Gastrocnemius medialis (tissue), 4 donors: ENCODE data around the gene NKTR. TPM values are rescaled to one million over a fixed set of nuclear protein-coding genes. Genes with fewer than 3 reads are reported as not detected.

Experiments used
- ATAC-seq, 2 donors: fragments of 150-250 bp; one replicate each; pipeline ENCODE4 v1.9.1; 2016
- DNase-seq, 2 donors: peaks; one replicate each; pipeline ENCODE4 v3.0.0-alpha.2; 2019
- H3K27ac ChIP-seq, 4 donors: fragments of 200-600 bp; sonication (generic); 1 replicate in 1 of 4; 2 replicates in 3 of 4; pipeline ENCODE4 v1.5.1; 2016 to 2018; ENCODE audit warnings: mild to moderate bottlenecking in 2 of 4, moderate library complexity in 1 of 4
- H3K27me3 ChIP-seq, 3 donors: fragments of 200-600 bp; sonication (generic) in 2 of 3; 1 replicate in 1 of 3; 2 replicates in 2 of 3; pipeline versions ENCODE4 v1.5.1 to v1.6.0; 2016 to 2019; ENCODE audit warnings: mild to moderate bottlenecking in 1 of 3, moderate library complexity in 1 of 3
- H3K36me3 ChIP-seq, 2 donors: fragments of 200-600 bp; sonication (generic) in 1 of 2; one replicate each; pipeline ENCODE4 v1.5.1; 2017 to 2018
- H3K4me1 ChIP-seq, 2 donors: fragments of 200-600 bp; sonication (generic) in 1 of 2; one replicate each; pipeline ENCODE4 v1.5.1; 2016 to 2017; ENCODE audit warnings: mild to moderate bottlenecking in 2 of 2
- H3K4me3 ChIP-seq, 4 donors: fragments of 200-600 bp; sonication (generic) in 3 of 4; 1 replicate in 1 of 4; 2 replicates in 3 of 4; pipeline ENCODE4 v1.5.1; 2016 to 2019; ENCODE audit warnings: mild to moderate bottlenecking in 2 of 4
- H3K9me3 ChIP-seq, 3 donors: fragments of 200-600 bp; sonication (generic) in 2 of 3; 1 replicate in 1 of 3; 2 replicates in 2 of 3; pipeline ENCODE4 v1.5.1; 2016 to 2019
- POLR2A ChIP-seq, 2 donors: fragments of 450-650 bp; IDR thresholded peaks; one replicate each; pipeline ENCODE4 v1.6.1; 2017; ENCODE audit warnings: antibody characterized with exemption in 2 of 2, mild to moderate bottlenecking in 2 of 2, moderate library complexity in 2 of 2
- in situ Hi-C, 4 donors: fragments of 200-750 bp; cut with MboI; loops; one replicate each; pipeline versions ENCODE4 v1.15.0 to v1.8.0; 2017; ENCODE audit warnings: low sequenced_read_pairs in 4 of 4
- intact Hi-C: fragments of 100-400 bp; cut with DNase I; formaldehyde crosslinking; loops from one replicate; pipeline ENCODE4 v1.15.1; 2023; ENCODE audit warnings: low total_unique reads
- total RNA-seq, 4 donors: library from RNA; depleted of rRNA; stranded (reverse); fragments of >200 nt; gene quantifications; one replicate each; pipeline versions ENCODE4 v1.1.0 to v1.2.3, GENCODE V29; 2016
- TF ChIP-seq, protein P1 (sequence below), 5 experiments: fragments of 450-650 bp in 3 of 5; fragments of 200-600 bp in 2 of 5; sonication (generic) in 2 of 5; IDR thresholded peaks in 4 of 5; conservative IDR thresholded peaks in 1 of 5; 1 replicate in 4 of 5; 2 replicates in 1 of 5; pipeline ENCODE4 v1.5.1; 2016 to 2019; ENCODE audit warnings: antibody characterized with exemption in 5 of 5, mild to moderate bottlenecking in 3 of 5, moderate library complexity in 3 of 5

The NKTR gene
- total RNA-seq, 4 donors from 2014 or later: 10.0 to 56.6 (median 13.6) TPM

DNA sequence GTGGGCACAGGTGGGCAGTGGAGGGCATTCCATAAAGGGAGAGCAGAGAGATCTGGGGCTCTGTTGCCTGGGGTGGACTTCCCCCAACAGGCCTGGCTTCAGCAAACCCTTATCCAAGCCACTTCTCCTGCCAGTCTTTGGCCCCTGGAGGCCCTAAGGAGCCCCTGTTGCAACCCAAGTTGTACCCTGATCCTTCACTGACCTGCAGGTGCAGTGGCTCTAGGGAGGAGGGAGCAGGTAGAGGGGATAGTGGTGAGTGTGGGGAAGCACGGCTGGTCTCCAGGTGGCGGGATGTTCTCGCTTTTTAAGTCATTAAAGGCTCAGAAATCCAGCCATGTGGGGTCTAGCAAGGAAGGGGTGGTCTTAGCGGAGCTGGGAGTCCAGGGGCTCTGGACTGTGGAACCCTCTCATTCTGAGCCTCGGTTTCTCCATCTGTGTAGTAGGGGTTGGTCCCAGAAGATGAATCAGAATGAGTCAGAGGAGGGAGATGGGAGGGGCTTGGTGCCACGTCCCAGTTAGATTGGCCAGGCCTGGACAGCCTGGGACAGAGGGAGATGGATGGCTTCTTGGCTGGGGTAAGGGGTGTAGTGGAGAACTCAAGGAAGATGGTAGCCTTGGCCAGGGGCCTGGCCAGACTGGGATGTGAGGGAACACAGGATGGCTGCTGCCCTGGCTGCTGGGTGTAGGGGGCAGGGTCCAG lies 55.6 kb downstream of the NKTR start:
- H3K4me1 ChIP-seq: peaks cover 55 to 62% of the 10 kb centered on the region in 2 donors
- peak overlapping the region in 1 of 4 donors; percentile 68 for H3K4me3 ChIP-seq
- H3K9me3 ChIP-seq: no peaks in the 10 kb centered on the region
- DNase-seq: peak in 1 of 2 donors; percentile 78
- no peaks in the 10 kb centered on the region for H3K27me3 ChIP-seq
- TF ChIP-seq POLR2A (IDR thresholded peaks at IDR 0.05): no peak
- peak overlapping the region; percentile 87 to 100 (median 98) for H3K27ac ChIP-seq
- H3K36me3 ChIP-seq: peaks cover 0 to 8% of the 10 kb centered on the region in 2 donors
- in situ Hi-C loops (loop anchor here in 2 of 4 donors (10.0 kb wide), 1 partner anchor 89 kb away; no protein-coding TSS in a partner anchor), intact Hi-C loops (loop anchor here (2.0 kb wide), 4 partner anchors 45 to 89 kb away; partner anchors contain the start of gene NKTR)
- peak; percentile 25 to 43 for ATAC-seq

DNA sequence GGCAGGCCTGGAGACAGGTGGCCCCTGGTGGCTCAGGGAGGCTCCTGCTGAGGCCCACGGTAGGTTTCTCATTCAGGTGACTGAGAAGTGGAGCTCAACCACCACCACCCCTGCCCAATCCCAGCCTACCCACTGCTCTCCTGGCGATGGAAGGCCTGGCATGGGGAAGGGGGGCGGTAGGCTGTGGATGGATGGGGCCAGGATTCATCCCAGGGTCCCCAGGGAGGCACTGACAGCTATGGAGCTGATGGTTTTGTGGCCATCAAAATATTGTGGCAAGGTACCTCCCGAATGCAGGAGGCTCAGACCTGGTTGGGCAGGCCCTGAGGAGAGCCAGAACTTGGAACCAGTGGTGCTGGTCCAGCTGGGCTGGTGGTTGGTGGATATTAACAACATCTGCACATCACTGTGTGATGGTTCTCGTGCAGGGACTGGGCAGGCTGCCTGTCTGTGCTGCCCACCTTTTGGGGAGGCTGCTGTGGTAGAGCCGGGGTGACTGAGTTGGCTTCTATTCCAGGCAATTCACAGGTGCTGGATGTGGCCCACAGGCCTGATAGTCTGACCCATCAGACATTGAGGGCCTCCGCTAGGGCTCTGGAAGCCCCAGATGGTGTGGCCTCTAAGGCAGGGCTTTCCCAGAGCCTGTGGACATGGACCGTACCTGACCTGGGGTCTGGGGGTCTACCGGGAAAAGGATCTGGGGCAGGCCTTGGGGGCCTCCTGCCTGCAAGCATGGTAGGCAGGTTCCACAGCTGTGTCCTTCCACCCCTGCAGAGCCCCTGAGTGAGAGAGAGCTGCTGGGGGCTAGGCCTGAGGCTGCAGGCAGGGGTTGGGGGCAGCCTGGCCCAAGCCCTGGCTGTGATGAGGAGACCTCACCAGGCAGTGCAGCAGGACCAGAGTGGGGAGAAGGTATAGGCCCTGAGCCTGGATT lies 56.5 kb downstream of the NKTR start:
- no peak for DNase-seq
- no peak for ATAC-seq
- Histone ChIP-seq H3K4me1 (peaks cover 60 to 62% of the 10 kb centered on the region in 2 donors), H3K9me3 (no peaks in the 10 kb centered on the region), H3K36me3 (peaks cover 0 to 8% of the 10 kb centered on the region in 2 donors), H3K27ac (peak overlapping the region; percentile 87 to 100 (median 98)), H3K4me3 (no peak overlapping the region), H3K27me3 (no peaks in the 10 kb centered on the region)
- in situ Hi-C loops (loop anchor here in 2 of 4 donors (10.0 kb wide), 1 partner anchor 88 kb away; no protein-coding TSS in a partner anchor), intact Hi-C loops (no loop called here)
- TF ChIP-seq POLR2A (IDR thresholded peaks at IDR 0.05): no peak
- TF ChIP-seq, protein P1, sequence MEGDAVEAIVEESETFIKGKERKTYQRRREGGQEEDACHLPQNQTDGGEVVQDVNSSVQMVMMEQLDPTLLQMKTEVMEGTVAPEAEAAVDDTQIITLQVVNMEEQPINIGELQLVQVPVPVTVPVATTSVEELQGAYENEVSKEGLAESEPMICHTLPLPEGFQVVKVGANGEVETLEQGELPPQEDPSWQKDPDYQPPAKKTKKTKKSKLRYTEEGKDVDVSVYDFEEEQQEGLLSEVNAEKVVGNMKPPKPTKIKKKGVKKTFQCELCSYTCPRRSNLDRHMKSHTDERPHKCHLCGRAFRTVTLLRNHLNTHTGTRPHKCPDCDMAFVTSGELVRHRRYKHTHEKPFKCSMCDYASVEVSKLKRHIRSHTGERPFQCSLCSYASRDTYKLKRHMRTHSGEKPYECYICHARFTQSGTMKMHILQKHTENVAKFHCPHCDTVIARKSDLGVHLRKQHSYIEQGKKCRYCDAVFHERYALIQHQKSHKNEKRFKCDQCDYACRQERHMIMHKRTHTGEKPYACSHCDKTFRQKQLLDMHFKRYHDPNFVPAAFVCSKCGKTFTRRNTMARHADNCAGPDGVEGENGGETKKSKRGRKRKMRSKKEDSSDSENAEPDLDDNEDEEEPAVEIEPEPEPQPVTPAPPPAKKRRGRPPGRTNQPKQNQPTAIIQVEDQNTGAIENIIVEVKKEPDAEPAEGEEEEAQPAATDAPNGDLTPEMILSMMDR (IDR thresholded peaks at IDR 0.05 in 4 of 5, conservative IDR thresholded peaks at IDR 0.05 in 1 of 5): no peak

DNA sequence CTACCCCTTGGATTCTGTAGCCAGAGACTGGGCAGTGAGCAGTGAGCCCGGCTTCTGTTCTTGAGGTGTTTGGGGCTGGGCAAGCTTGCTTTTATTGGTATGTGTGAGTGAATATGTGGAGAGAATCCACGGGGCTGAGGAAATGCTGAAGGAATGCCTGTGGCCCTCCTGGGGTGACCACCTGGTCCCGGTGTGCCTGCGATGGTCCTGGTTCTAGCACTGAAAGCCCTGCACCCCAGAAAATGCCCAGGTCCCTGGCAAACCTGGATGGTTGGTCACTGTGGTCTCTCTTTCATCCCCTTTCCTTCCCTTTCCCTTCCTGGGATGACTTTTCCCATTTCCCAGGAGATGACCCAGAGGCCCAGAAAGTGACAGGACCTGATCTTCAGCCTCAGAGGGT lies 57.2 kb downstream of the NKTR start:
- ATAC-seq: no peak
- in situ Hi-C loops: loop anchor here in 2 of 4 donors (10.0 kb wide), 1 partner anchor 87 kb away; no protein-coding TSS in a partner anchor
- Histone ChIP-seq H3K9me3 (no peaks in the 10 kb centered on the region), H3K27ac (peak overlapping the region; percentile 87 to 100 (median 98)), H3K4me1 (peaks cover 57 to 59% of the 10 kb centered on the region in 2 donors), H3K36me3 (peaks cover 0 to 8% of the 10 kb centered on the region in 2 donors), H3K4me3 (no peak overlapping the region), H3K27me3 (no peaks in the 10 kb centered on the region)
- intact Hi-C loops: no loop called here
- no peak for DNase-seq
- TF ChIP-seq, protein P1 (IDR thresholded peaks at IDR 0.05 in 4 of 5, conservative IDR thresholded peaks at IDR 0.05 in 1 of 5): no peak
- no peak for TF ChIP-seq POLR2A (IDR thresholded peaks at IDR 0.05)

DNA sequence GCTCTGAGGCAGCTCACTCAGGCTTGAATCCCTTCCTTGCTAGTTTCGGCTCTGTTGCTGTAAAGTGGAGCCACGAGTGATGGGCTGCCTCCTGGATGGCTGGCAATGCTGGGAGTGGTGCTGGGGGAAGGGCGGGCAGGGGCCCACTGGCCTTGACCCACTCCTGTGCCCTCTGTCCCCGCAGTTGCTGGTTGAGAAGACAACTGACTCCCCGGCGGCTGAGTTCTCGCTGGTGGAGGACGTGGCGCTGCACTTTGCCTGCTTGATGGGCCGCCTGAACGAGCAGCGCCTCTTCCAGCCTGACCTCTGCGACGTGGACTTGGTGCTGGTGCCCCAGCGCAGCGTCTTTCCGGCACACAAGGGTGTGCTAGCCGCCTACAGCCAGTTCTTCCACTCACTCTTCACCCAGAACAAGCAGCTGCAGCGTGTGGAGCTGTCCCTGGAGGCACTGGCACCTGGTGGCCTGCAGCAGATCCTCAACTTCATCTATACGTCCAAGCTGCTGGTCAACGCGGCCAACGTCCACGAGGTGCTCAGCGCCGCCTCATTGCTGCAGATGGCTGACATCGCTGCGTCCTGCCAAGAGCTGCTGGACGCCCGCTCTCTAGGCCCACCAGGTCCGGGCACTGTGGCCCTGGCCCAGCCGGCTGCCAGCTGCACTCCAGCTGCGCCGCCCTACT lies 57.7 kb downstream of the NKTR start:
- DNase-seq: no peak
- no peak for ATAC-seq
- Histone ChIP-seq H3K27me3 (no peaks in the 10 kb centered on the region), H3K36me3 (peaks cover 0 to 8% of the 10 kb centered on the region in 2 donors), H3K27ac (peak overlapping the region; percentile 87 to 100 (median 98)), H3K4me1 (peaks cover 52 to 53% of the 10 kb centered on the region in 2 donors), H3K4me3 (no peak overlapping the region), H3K9me3 (no peaks in the 10 kb centered on the region)
- intact Hi-C loops (no loop called here), in situ Hi-C loops (loop anchor here in 2 of 4 donors (10.0 kb wide), 1 partner anchor 87 kb away; no protein-coding TSS in a partner anchor)
- TF ChIP-seq POLR2A (IDR thresholded peaks at IDR 0.05): no peak

DNA sequence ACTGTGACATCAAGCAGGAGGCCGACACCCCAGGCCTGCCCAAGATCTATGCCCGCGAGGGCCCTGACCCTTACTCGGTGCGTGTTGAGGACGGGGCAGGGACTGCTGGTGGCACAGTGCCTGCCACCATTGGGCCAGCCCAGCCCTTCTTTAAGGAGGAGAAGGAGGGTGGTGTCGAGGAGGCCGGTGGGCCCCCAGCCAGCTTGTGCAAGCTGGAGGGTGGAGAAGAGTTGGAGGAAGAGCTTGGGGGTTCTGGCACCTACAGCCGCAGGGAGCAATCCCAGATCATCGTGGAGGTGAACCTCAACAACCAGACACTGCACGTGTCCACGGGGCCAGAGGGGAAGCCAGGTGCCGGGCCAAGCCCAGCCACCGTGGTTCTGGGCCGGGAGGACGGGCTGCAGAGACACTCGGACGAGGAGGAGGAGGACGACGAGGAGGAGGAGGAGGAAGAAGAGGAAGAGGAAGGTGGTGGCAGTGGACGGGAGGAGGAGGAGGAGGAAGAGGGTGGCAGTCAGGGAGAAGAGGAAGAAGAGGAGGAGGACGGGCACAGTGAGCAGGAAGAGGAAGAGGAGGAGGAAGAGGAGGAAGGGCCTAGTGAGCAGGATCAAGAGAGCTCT lies 58.4 kb downstream of the NKTR start:
- intact Hi-C loops (no loop called here), in situ Hi-C loops (loop anchor here in 2 of 4 donors (10.0 kb wide), 1 partner anchor 86 kb away; no protein-coding TSS in a partner anchor)
- H3K4me1 ChIP-seq: peaks cover 46 to 49% of the 10 kb centered on the region in 2 donors
- ATAC-seq (no peak), DNase-seq (no peak)
- H3K27me3 ChIP-seq: no peaks in the 10 kb centered on the region
- H3K36me3 ChIP-seq: peaks cover 0 to 8% of the 10 kb centered on the region in 2 donors
- H3K27ac ChIP-seq: peak overlapping the region; percentile 87 to 100 (median 98)
- TF ChIP-seq, protein P1 (IDR thresholded peaks at IDR 0.05 in 4 of 5, conservative IDR thresholded peaks at IDR 0.05 in 1 of 5): no peak
- TF ChIP-seq POLR2A (IDR thresholded peaks at IDR 0.05): no peak
- H3K4me3 ChIP-seq: no peak overlapping the region
- no peaks in the 10 kb centered on the region for H3K9me3 ChIP-seq
